ENCODE data around the gene RHBDD2.

The RHBDD2 gene

GRCh38 chr7:75866114-75866488, 12.7 kb upstream of the RHBDD2 start:
- Histone ChIP-seq H3K4me1 (ENCODE audit: insufficient read depth, low read length, severe bottlenecking) (no peaks in the 10 kb centered on the region), H3K79me2 (ENCODE audit: insufficient read depth, low read length) (no peaks in the 10 kb centered on the region), H3K9me2 (ENCODE audit: low read depth, low read length) (no peaks in the 10 kb centered on the region), H4K20me1 (ENCODE audit: insufficient read depth, low read length) (no peaks in the 10 kb centered on the region), H3K9me3 (ENCODE audit: low read length) (no peaks in the 10 kb centered on the region), H3K27me3 (ENCODE audit: insufficient read depth, low read length) (no peaks in the 10 kb centered on the region), H3K36me3 (ENCODE audit: insufficient read depth, low read length) (no peaks in the 10 kb centered on the region), H3K4me2 (ENCODE audit: low read length) (no peak overlapping the region), H3F3A (ENCODE audit: insufficient read depth, low read length) (no peaks in the 10 kb centered on the region), H3K27ac (ENCODE audit: low read depth, low read length, poor library complexity, severe bottlenecking) (no peak overlapping the region), H3K9ac (ENCODE audit: low read length) (no peak overlapping the region), H3K4me3 (ENCODE audit: low read depth, low read length, poor library complexity, severe bottlenecking) (no peak overlapping the region), H2AFZ (ENCODE audit: low read length) (no peak overlapping the region)
- no peak for TF ChIP-seq EZH2 (IDR thresholded peaks at IDR 0.05; ENCODE audit: borderline replicate concordance, low read length)
- TF ChIP-seq, protein P1, sequence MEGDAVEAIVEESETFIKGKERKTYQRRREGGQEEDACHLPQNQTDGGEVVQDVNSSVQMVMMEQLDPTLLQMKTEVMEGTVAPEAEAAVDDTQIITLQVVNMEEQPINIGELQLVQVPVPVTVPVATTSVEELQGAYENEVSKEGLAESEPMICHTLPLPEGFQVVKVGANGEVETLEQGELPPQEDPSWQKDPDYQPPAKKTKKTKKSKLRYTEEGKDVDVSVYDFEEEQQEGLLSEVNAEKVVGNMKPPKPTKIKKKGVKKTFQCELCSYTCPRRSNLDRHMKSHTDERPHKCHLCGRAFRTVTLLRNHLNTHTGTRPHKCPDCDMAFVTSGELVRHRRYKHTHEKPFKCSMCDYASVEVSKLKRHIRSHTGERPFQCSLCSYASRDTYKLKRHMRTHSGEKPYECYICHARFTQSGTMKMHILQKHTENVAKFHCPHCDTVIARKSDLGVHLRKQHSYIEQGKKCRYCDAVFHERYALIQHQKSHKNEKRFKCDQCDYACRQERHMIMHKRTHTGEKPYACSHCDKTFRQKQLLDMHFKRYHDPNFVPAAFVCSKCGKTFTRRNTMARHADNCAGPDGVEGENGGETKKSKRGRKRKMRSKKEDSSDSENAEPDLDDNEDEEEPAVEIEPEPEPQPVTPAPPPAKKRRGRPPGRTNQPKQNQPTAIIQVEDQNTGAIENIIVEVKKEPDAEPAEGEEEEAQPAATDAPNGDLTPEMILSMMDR (IDR thresholded peaks at IDR 0.05; ENCODE audit: low read length): no peak

DNA sequence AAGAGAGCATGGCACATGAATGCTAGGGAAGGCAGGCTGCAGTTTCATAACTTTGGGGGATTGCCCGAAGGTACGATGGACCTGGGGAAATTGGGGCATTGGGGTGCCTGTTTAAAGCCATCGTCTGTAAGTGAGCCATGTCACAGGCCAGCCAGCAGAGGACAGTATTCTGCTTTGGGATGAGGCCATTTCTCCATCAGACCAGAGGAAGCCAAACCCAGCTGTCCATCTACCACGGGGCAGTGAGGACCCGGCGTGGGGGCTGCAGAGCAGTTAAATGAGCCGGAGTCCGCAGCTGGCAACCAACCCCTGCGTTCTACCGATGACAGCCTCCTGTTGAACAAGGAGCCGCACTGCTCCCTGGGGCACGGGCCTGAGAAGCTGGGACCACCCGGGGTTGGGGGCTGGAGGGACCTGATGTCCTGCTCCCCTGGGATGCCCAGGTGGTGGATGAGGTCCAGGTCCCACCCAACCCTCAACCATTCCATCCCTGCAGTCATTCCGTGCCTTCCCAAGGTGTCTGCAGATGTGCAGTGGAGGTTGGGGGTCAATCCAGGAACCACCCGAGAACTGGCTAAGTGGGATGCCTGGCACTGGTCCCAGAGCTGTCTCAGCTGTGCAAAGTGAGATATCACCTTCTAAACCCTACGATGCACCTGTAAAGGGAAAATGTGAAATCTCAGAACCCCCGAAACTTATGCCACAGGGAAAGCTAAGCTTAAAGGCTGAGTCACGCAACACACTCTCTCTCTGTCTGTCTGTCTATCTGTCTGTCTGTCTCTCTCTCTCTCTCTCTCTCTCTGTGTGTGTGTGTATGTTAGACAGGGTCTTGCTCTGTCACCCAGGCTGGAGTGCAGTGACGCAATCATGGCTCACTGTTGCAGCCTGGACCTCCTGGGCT, 12.1 kb upstream of the RHBDD2 start:
- TF ChIP-seq EZH2 (IDR thresholded peaks at IDR 0.05; ENCODE audit: borderline replicate concordance, low read length): no peak
- TF ChIP-seq, protein P1 (IDR thresholded peaks at IDR 0.05; ENCODE audit: low read length): peak; percentile 93
- no peak overlapping the region for H3K27ac ChIP-seq (ENCODE audit: low read depth, low read length, poor library complexity, severe bottlenecking)
- H3K9me2 ChIP-seq (ENCODE audit: low read depth, low read length): no peaks in the 10 kb centered on the region
- H3K4me3 ChIP-seq (ENCODE audit: low read depth, low read length, poor library complexity, severe bottlenecking): no peak overlapping the region
- no peaks in the 10 kb centered on the region for H3F3A ChIP-seq (ENCODE audit: insufficient read depth, low read length)
- no peaks in the 10 kb centered on the region for H3K27me3 ChIP-seq (ENCODE audit: insufficient read depth, low read length)
- no peaks in the 10 kb centered on the region for H3K79me2 ChIP-seq (ENCODE audit: insufficient read depth, low read length)
- H3K9me3 ChIP-seq (ENCODE audit: low read length): no peaks in the 10 kb centered on the region
- H3K9ac ChIP-seq (ENCODE audit: low read length): no peak overlapping the region
- H4K20me1 ChIP-seq (ENCODE audit: insufficient read depth, low read length): no peaks in the 10 kb centered on the region
- no peak overlapping the region for H2AFZ ChIP-seq (ENCODE audit: low read length)
- H3K4me2 ChIP-seq (ENCODE audit: low read length): no peak overlapping the region
- H3K4me1 ChIP-seq (ENCODE audit: insufficient read depth, low read length, severe bottlenecking): no peaks in the 10 kb centered on the region
- H3K36me3 ChIP-seq (ENCODE audit: insufficient read depth, low read length): no peaks in the 10 kb centered on the region

- H3K27ac ChIP-seq (ENCODE audit: low read depth, low read length, poor library complexity, severe bottlenecking): no peak overlapping the region
- H3K27me3 ChIP-seq (ENCODE audit: insufficient read depth, low read length): no peaks in the 10 kb centered on the region
Measured at GRCh38 chr7:75867390-75867717, 11.5 kb upstream of the RHBDD2 start.

More at GRCh38 chr7:75867390-75867717, 11.5 kb upstream of the RHBDD2 start:
- Histone ChIP-seq H3K36me3 (ENCODE audit: insufficient read depth, low read length) (no peaks in the 10 kb centered on the region), H4K20me1 (ENCODE audit: insufficient read depth, low read length) (no peaks in the 10 kb centered on the region), H3K9ac (ENCODE audit: low read length) (no peak overlapping the region), H3K79me2 (ENCODE audit: insufficient read depth, low read length) (no peaks in the 10 kb centered on the region), H3K4me3 (ENCODE audit: low read depth, low read length, poor library complexity, severe bottlenecking) (no peak overlapping the region), H3K9me3 (ENCODE audit: low read length) (no peaks in the 10 kb centered on the region), H3K9me2 (ENCODE audit: low read depth, low read length) (no peaks in the 10 kb centered on the region), H2AFZ (ENCODE audit: low read length) (no peak overlapping the region), H3F3A (ENCODE audit: insufficient read depth, low read length) (no peaks in the 10 kb centered on the region), H3K4me1 (ENCODE audit: insufficient read depth, low read length, severe bottlenecking) (no peaks in the 10 kb centered on the region), H3K4me2 (ENCODE audit: low read length) (no peak overlapping the region)
- TF ChIP-seq, protein P1 (IDR thresholded peaks at IDR 0.05; ENCODE audit: low read length): no peak
- no peak for TF ChIP-seq EZH2 (IDR thresholded peaks at IDR 0.05; ENCODE audit: borderline replicate concordance, low read length)

Measured in OCI-LY1 (cell line).